Liver (tissue), 3 donors: ENCODE data around the gene FRMD4B.
"Not testable (repeated sequence)": the region's sequence is repeated elsewhere in the genome, so short reads cannot be mapped to it uniquely, and the experiment has no call there.

ENCODE experiments used
- EGR1 ChIP-seq, 2 donors: IDR thresholded peaks; 2 replicates each; pipeline ENCODE4 v1.6.1; 2016 to 2018; ENCODE audit warnings: antibody characterized with exemption in 2 of 2, low read depth in 2 of 2
- FOXA2 ChIP-seq: IDR thresholded peaks from 2 replicates; pipeline ENCODE4 v1.6.1; 2016; ENCODE audit warnings: antibody characterized with exemption
- GABPA ChIP-seq, 2 donors: IDR thresholded peaks in 1 of 2; conservative IDR thresholded peaks in 1 of 2; 2 replicates each; pipeline ENCODE4 v1.6.1; 2016; ENCODE audit warnings: antibody characterized with exemption in 2 of 2, mild to moderate bottlenecking in 1 of 2, moderate library complexity in 1 of 2
- HNF4G ChIP-seq: IDR thresholded peaks from 2 replicates; pipeline ENCODE4 v1.6.1; 2016; ENCODE audit warnings: antibody characterized with exemption
- RAD21 ChIP-seq, 2 donors: IDR thresholded peaks; 2 replicates each; pipeline ENCODE4 v1.6.1; 2016; ENCODE audit warnings: antibody characterized with exemption in 2 of 2, mild to moderate bottlenecking in 2 of 2
- RXRA ChIP-seq, 2 donors: IDR thresholded peaks; 2 replicates each; pipeline ENCODE4 v1.6.1; 2017 to 2018; ENCODE audit warnings: antibody characterized with exemption in 2 of 2, mild to moderate bottlenecking in 1 of 2
- SP1 ChIP-seq: IDR thresholded peaks from 2 replicates; pipeline ENCODE4 v1.6.1; 2018; ENCODE audit warnings: antibody characterized with exemption, mild to moderate bottlenecking
- TAF1 ChIP-seq: conservative IDR thresholded peaks from 2 replicates; pipeline ENCODE4 v1.6.1; 2016; ENCODE audit warnings: antibody characterized with exemption, mild to moderate bottlenecking
- YY1 ChIP-seq: IDR thresholded peaks from 2 replicates; pipeline ENCODE4 v1.6.1; 2016; ENCODE audit warnings: antibody characterized with exemption, mild to moderate bottlenecking
- TF ChIP-seq, protein P1 (sequence below): fragments of 150-350 bp; IDR thresholded peaks from 2 replicates; pipeline ENCODE4 v1.5.1; 2017; ENCODE audit warnings: improper control_type of control experiment, low read depth, low read length; ENCODE audit not compliant: missing input control
- TF ChIP-seq, protein P2 (sequence below): IDR thresholded peaks from 2 replicates; pipeline ENCODE4 v1.6.1; 2016; ENCODE audit warnings: antibody characterized with exemption
- TF ChIP-seq, protein P3 (sequence below): IDR thresholded peaks from 2 replicates; pipeline ENCODE4 v1.6.1; 2016; ENCODE audit warnings: antibody characterized with exemption
- TF ChIP-seq, protein P4 (sequence below): IDR thresholded peaks from 2 replicates; pipeline ENCODE4 v1.6.1; 2016; ENCODE audit warnings: antibody characterized with exemption, mild to moderate bottlenecking
- TF ChIP-seq, protein P5 (sequence below): IDR thresholded peaks from 2 replicates; pipeline ENCODE4 v1.6.1; 2016; ENCODE audit warnings: antibody characterized with exemption
- donor health status: healthy.
- donor health status: healthy.

DNA sequence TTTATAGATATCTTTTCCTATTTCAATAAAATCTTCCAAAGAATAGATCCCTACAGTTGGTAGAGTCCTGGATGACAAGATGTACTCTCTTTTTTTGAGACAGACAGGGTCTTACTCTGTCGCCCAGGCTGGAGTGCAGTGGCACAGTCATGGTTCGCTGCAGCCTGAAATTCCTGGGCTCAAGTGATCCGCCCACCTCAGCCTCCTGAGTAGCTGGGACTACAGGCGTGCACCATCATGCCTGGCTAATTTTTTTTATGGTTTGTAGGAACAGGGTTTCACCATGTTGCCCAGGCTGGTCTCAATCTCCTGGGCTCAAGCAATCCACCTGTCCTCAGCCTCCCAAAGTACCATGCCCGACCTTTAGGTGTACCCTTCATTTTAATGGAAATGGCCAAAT is 109.7 kb downstream of the FRMD4B start:
- TF ChIP-seq, protein P1, sequence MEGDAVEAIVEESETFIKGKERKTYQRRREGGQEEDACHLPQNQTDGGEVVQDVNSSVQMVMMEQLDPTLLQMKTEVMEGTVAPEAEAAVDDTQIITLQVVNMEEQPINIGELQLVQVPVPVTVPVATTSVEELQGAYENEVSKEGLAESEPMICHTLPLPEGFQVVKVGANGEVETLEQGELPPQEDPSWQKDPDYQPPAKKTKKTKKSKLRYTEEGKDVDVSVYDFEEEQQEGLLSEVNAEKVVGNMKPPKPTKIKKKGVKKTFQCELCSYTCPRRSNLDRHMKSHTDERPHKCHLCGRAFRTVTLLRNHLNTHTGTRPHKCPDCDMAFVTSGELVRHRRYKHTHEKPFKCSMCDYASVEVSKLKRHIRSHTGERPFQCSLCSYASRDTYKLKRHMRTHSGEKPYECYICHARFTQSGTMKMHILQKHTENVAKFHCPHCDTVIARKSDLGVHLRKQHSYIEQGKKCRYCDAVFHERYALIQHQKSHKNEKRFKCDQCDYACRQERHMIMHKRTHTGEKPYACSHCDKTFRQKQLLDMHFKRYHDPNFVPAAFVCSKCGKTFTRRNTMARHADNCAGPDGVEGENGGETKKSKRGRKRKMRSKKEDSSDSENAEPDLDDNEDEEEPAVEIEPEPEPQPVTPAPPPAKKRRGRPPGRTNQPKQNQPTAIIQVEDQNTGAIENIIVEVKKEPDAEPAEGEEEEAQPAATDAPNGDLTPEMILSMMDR = not testable (repeated sequence)
- TF ChIP-seq, protein P2, sequence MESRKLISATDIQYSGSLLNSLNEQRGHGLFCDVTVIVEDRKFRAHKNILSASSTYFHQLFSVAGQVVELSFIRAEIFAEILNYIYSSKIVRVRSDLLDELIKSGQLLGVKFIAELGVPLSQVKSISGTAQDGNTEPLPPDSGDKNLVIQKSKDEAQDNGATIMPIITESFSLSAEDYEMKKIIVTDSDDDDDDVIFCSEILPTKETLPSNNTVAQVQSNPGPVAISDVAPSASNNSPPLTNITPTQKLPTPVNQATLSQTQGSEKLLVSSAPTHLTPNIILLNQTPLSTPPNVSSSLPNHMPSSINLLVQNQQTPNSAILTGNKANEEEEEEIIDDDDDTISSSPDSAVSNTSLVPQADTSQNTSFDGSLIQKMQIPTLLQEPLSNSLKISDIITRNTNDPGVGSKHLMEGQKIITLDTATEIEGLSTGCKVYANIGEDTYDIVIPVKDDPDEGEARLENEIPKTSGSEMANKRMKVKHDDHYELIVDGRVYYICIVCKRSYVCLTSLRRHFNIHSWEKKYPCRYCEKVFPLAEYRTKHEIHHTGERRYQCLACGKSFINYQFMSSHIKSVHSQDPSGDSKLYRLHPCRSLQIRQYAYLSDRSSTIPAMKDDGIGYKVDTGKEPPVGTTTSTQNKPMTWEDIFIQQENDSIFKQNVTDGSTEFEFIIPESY = not testable (repeated sequence)
- TF ChIP-seq, protein P3, sequence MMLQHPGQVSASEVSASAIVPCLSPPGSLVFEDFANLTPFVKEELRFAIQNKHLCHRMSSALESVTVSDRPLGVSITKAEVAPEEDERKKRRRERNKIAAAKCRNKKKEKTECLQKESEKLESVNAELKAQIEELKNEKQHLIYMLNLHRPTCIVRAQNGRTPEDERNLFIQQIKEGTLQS = not testable (repeated sequence)
- TF ChIP-seq YY1; HNF4G; RAD21 (IDR thresholded peaks at IDR 0.05); SP1; RXRA (IDR thresholded peaks at IDR 0.05); TAF1; EGR1 (IDR thresholded peaks at IDR 0.05; ENCODE audit: low read depth in 2 of 2); GABPA (IDR thresholded peaks at IDR 0.05 in 1 of 2, conservative IDR thresholded peaks at IDR 0.05 in 1 of 2); FOXA2: not testable (repeated sequence)
- TF ChIP-seq, protein P4, sequence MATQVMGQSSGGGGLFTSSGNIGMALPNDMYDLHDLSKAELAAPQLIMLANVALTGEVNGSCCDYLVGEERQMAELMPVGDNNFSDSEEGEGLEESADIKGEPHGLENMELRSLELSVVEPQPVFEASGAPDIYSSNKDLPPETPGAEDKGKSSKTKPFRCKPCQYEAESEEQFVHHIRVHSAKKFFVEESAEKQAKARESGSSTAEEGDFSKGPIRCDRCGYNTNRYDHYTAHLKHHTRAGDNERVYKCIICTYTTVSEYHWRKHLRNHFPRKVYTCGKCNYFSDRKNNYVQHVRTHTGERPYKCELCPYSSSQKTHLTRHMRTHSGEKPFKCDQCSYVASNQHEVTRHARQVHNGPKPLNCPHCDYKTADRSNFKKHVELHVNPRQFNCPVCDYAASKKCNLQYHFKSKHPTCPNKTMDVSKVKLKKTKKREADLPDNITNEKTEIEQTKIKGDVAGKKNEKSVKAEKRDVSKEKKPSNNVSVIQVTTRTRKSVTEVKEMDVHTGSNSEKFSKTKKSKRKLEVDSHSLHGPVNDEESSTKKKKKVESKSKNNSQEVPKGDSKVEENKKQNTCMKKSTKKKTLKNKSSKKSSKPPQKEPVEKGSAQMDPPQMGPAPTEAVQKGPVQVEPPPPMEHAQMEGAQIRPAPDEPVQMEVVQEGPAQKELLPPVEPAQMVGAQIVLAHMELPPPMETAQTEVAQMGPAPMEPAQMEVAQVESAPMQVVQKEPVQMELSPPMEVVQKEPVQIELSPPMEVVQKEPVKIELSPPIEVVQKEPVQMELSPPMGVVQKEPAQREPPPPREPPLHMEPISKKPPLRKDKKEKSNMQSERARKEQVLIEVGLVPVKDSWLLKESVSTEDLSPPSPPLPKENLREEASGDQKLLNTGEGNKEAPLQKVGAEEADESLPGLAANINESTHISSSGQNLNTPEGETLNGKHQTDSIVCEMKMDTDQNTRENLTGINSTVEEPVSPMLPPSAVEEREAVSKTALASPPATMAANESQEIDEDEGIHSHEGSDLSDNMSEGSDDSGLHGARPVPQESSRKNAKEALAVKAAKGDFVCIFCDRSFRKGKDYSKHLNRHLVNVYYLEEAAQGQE = not testable (repeated sequence)
- TF ChIP-seq, protein P5, sequence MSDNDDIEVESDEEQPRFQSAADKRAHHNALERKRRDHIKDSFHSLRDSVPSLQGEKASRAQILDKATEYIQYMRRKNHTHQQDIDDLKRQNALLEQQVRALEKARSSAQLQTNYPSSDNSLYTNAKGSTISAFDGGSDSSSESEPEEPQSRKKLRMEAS = not testable (repeated sequence)
